ENCODE results near the gene SERPING1.
"Not testable (repeated sequence)": the region's sequence is repeated elsewhere in the genome, so short reads cannot be mapped to it uniquely, and the experiment has no call there.

The SERPING1 gene

DNA sequence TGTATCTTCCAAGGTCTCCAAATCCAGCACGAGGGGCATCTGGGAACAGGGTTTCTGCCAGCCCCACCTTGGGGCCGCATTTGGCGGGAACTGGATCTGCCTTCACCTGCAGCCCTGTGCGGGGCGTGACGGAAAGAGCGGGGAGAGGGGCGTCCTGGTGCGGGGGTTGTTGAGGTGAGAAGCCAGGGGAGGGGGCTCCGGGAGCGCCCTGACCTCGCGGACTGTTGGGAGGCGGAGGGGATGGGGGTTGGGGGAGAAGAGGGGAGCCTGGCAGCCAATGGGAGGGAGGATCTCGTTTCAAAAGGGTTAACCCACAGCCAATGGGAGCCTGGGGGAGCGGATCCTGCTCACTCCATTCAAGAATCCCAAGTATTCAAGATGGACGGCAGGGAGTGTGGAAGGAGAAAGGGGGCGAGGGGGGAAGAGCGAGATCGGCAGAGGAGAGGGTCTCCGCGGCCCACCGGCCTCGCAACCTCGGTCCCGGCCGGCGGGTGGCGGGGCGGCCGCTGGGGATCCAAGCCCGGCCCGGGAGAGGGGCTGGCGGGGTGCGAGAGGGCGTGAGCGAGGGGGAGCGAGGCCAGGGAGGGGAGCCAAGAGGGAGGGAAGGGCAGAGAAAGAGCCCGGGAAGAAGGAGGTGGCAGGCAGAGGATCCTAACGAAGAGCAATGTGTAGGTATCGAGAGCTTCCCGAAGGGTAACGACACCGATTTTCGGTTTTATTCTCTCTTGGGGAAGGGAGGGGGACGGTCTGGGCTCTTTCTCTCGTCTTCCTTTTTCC is 40.7 kb downstream of the SERPING1 start:
- DNase-seq (ENCODE audit: low read depth) = peak; percentile 81

DNA sequence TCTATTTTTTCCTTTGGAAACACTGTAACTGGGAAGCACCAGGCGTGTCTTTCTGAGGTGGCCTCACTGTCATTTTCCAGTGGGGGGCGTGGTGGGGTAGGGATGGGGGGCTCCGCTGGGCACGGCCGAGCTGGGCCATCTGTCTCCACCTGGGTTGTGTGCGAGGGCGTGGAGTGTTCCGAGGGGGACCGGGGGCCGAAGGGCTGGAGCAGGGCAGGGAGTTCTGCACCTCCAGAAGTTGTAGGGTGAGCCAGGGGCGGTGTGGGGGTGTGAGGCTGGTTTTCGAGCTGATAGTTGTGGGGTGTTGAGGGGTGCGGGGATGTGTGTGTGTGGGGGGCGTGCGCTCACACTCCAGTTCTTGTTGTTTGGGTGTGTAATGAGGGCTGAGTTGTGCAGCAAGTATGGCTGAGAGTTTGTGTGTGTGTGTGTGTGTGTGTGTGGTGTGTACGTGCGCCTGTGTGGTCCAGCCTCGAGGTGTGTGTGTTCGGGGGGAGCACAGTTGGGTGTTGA is 41.4 kb downstream of the SERPING1 start:
- no peak for DNase-seq (ENCODE audit: low read depth)

- no peak for DNase-seq (ENCODE audit: low read depth)
Observed at GRCh38 chr11:57639321-57640067, 42.0 kb downstream of the SERPING1 start.

DNA sequence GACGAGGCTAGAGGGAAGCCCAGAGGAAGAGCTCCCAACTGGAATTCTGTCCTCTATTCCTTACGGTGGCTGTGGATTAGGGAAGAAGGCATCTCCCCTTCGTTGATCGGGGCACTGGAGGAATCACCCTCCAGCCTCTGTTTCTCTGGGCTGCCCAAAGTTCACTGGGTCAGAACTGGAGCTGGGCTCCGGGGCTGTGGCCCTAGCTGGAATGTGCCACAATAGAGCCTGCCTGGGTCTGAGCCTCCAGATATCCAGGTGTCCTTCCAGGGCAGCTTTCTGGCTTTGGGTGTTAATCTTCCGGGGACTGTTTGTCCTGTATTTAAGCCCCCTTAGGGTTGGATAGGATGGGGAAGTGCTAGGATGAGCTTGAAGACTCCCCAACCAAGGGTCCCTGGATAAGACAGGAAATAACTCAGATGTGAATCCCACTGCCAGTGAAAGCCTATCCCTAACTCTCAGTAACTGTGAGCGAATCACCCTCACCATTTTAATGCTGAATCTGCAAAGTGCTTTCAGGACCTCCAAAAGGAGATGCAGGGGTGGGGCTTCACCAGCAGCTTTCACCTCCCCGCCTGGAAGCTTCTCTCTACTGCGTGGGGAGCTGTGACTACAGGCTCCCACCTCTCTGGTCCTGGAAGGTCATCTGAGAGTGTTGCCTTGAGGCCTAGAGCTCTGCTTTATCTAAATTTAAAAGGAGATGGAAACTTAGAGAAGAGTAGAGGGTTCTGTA is 42.7 kb downstream of the SERPING1 start:
- DNase-seq (ENCODE audit: low read depth) = no peak

GRCh38 chr11:57641011-57641807 is 43.7 kb downstream of the SERPING1 start:
- peak; percentile 49 for DNase-seq (ENCODE audit: low read depth)

DNA sequence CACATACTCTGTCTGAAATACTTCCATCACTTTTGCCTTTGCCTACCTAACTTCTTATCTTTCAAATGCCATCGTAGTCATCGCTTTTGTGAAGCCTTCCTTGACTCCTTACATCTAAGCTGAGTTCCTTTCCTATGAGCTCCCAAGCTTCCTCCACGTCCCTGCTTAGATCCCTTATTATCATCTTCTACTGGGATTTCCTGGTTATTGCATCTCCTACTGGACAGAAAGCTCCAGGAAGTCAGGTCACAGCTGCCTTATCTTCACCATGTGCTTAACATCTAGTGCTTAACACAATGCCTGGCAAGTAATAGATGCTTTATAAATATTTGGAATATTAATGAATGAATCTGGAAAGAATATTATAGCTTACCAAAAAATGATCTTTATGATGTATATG is 46.3 kb downstream of the SERPING1 start:
- DNase-seq (ENCODE audit: low read depth) = no peak

DNA sequence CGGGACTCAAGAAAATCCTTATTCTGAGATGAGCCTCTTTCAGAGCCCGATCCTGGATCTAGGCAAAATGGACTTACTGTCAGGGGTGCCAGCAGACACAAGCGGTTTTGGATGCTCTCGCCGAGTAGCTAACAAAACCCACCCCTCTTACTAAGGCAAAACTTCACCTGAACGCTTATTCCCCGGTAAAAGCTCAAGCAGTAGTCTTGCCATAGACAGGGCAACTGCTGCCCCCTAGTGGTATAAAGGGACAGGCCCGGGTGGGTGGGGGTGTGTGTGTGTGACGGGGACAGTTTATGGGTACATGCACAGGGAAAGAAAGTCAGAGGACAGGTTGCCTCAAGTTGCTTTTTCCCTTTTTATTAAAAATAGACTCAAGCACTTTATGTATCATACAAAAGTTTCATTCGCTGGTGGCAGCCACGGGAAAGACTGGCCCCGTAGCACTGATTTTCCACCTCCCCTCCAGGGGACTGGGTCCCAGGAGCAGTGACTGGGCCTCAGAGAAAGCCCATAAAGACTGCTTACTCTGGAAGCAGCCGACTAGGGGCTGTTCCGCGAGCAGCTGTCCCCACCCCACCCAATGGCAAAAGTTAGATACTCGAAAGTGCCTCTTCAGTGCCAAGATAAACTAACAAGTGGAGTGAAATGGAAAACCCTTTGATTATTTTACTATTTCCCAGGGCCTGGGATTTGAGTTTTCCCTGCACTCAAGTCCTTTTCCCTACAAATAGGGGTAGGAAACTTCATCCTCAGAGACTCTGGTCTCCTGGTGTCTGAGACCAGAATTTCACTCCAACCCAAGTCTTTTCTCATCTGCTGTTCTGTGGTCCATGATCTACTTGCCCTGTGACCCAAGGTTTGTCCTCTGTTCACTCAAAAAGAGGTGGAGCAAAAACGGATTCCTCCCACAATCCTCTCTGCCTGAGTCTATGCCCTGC is 47.5 kb downstream of the SERPING1 start:
- no peak for DNase-seq (ENCODE audit: low read depth)

GRCh38 chr11:57645689-57646085 is 48.2 kb downstream of the SERPING1 start:
- no peak for DNase-seq (ENCODE audit: low read depth)

GRCh38 chr11:57646194-57646798 is 48.8 kb downstream of the SERPING1 start:
- no peak for DNase-seq (ENCODE audit: low read depth)

GRCh38 chr11:57646799-57647303 is 49.4 kb downstream of the SERPING1 start:
- no peak for DNase-seq (ENCODE audit: low read depth)

DNA sequence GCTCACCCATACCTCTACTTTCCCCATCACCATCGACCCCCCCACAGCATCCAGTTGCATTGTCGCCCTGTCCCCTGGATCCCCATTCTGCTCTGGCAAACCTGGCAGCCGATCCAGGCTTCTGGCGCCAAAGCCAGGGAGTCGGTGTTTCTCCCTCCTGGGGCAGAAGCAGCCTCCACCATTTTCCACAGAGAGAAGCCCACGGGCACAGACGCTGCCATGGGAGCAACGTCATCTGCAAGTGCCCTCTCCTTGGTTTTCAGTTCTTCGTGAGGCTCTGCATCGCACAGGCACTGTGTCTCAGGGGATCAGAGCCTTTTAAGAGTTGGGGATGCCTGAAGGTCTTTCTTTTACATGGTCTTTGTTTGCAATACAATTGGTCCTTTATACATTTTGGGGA is 49.9 kb downstream of the SERPING1 start:
- DNase-seq (ENCODE audit: low read depth) = no peak

DNA sequence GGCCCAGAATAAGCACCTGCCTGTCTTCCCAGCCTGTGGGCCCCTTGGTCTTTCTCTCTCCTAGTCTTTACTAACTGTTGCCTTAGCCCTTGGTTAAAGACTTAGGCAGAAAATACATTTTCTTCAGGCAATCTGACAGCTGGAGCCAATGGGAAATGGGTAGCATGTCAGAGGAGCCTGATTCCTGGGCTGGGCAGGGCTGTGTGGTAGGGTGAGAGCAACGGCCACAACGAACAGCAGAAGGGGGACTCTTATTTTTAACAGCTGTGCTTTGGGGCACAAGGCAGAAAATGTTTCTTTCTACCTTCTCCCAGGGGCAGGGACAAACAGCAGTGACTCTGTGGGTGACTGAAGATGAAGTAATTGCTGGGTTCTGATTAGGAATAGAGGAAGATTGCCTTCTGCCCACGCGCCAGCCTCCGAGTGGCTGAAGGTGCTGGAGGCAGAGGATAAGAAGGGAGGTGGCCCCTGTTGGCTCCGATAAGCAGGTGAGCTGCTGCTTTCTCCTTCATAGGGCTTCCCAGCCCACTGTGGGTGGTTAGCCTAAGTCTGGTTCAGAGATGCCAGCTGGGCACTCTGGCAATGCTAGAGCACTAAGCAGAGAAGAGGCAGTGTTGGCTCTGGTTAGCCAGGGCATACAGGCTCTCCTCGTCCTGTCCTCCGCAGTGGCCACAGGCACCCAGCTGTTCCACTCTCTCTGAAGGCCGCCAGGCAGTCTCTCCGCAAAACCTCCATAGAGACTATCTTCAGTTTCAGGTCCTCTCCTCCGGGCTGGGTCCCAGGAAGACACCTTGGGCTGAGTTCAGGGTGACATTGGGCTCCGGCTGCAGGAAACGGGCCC is 50.7 kb downstream of the SERPING1 start:
- no peak for DNase-seq (ENCODE audit: low read depth)

DNA sequence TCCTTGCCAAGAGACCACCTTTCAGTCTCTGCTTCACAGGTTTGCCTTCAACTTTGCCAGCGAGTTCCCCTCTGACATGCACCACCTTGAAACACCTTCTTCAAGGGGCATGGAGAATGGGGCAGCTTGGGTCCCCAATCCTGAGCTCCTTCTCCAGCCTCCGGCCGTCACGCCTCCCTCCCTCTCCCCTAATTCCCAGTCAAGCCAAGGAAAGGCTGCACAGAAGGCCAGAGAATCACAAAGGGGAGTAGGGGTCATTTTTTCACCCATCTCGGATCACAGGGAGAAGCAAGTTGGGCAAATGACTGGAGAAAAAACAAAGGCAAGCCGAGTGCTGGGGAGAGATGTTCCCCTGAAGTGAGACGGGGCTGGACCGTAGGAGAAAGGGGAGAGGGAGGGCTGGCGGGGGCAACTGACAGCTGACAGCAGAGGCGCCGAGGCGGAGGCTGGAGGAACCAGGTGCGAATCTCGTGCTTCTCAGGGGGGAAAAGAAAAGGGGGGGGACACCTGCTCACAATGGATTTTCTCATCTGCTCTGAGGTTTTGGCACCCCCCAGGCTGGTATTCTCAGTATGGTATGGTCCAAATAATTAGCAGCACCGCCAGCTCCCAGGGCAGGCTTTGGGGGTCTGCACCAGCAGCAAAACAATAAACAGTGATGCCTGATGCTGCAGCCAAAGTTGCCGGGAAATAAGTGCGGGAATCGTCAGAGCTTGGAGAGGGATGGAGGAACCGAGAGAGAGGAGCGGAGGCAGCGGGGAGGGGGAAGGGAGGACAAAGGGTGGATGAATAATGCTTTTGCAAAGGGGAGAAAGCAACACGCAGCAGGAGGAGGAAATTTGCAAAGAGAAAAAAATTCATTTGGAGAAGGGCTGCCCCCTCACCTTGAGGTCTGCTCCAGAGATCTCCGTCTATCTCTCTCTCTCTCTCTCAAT is 51.6 kb downstream of the SERPING1 start:
- DNase-seq (ENCODE audit: low read depth) = no peak

- DNase-seq (ENCODE audit: low read depth) = peak; percentile 73
Observed at GRCh38 chr11:57649826-57650738, 52.6 kb downstream of the SERPING1 start, which contains the start of gene YPEL4. Gene YPEL4 (minus strand): TSS chr11:57649912. CDS start chr11:57647107, 2,805 bp downstream.

- no peak for DNase-seq (ENCODE audit: low read depth)
Observed at GRCh38 chr11:57650739-57651090, 53.2 kb downstream of the SERPING1 start.

- DNase-seq (ENCODE audit: low read depth) = no peak
Observed at GRCh38 chr11:57651408-57651807, 53.9 kb downstream of the SERPING1 start.

GRCh38 chr11:57652230-57652629 is 54.7 kb downstream of the SERPING1 start:
- not testable (repeated sequence) for DNase-seq (ENCODE audit: low read depth)

Data from stromal cell of bone marrow (primary cell).